ENCODE measurements around the gene NAB2.
"Not testable (repeated sequence)": the region's sequence is repeated elsewhere in the genome, so short reads cannot be mapped to it uniquely, and the experiment has no call there.

NAB2 gene

DNA sequence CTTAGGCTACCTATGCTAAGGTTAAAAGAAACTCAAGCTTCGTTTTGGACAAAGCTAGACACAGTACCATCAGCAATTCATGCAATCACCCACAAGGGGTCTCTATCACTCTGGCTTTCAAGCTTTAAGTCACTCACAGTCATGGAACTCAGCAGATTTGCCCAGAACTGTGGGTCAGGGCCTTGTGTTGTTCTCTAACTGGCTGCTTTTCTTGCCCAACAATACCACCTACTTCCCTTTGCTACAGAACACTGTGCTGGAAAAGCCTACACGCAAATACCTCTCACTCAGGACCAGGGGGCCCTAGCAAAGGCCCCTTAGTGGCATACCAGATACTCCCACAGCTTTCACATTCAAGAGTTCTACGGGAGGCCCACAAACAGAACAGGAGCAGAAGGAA, 19.4 kb upstream of the NAB2 start:
- peak; percentile 19 for DNase-seq

DNA sequence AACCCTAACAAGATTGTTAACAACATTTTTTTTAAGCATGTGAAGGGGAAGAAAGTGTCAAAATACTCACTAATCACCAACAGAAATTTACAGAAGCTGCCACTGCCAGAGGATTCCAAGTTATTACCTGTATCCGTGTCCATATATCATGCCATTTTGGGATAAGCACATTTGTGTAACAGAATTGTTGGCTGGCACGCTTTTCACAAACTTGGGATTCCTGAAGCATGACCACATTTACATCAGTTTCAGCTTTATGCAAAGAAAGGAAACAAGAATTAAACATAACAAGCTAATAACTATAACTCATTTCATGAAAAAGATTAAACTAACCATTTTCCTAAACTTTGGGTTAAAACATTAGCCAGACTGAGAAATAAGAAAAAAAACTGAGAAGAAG, 16.3 kb upstream of the NAB2 start:
- DNase-seq, result no peak

GRCh38 chr12:57073566-57074450, 15.1 kb upstream of the NAB2 start:
- DNase-seq, result not testable (repeated sequence)

GRCh38 chr12:57078519-57079404, 10.2 kb upstream of the NAB2 start, which contains the start of gene NEMP1:
Gene NEMP1 (minus strand): TSS chr12:57078791. CDS start chr12:57078745, 46 bp downstream.
- peak; percentile 100 for DNase-seq

DNA sequence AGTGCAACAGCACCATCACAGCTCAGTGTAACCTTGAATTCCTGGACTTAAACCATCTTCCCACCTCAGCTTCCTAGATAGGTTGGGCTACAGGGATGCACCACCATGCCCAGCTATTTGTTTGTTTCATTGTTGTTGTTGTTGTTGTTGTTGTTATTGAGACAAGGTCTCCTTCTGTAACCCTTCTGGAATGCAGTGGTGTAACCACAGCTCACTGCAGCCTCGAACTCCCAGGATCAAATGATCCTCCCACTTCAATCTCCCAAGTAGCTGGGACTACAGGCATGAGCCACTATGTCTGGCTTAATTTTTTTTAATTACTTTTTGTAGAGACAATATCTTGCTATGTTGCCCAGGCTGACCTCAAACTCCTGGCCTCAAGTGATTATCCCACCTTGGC, 9.1 kb upstream of the NAB2 start:
- DNase-seq, result no peak

- DNase-seq, result no peak
Observed at GRCh38 chr12:57080855-57081254, 8.1 kb upstream of the NAB2 start.

DNA sequence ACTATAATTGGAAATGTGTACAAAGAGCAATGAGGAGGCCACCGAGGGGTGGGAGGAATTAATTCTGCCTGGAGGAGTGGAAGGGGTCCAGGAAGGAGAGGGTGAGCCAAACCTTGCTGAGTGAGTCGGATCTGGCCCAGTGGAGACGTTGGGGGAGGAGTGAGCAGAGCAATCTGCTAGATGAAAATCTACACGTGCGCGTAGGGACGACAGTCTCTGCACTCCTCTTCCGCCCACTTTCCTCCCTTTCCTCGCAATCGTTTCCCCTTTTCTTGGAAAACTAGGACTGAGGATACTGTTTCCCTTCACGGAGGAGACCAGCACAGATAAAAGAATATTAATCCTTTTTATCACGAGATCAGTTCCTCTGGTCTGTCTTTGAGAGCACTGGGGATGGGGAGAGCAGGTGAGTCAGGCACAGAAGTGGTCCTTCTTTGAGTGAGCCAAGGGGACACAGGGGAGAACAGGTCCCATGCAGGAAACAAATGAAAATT, 2.9 kb upstream of the NAB2 start:
- DNase-seq, result no peak

GRCh38 chr12:57086493-57087009, 2.4 kb upstream of the NAB2 start:
- no peak for DNase-seq

- DNase-seq, result no peak
Observed at GRCh38 chr12:57087010-57087690, 1.8 kb upstream of the NAB2 start.

DNA sequence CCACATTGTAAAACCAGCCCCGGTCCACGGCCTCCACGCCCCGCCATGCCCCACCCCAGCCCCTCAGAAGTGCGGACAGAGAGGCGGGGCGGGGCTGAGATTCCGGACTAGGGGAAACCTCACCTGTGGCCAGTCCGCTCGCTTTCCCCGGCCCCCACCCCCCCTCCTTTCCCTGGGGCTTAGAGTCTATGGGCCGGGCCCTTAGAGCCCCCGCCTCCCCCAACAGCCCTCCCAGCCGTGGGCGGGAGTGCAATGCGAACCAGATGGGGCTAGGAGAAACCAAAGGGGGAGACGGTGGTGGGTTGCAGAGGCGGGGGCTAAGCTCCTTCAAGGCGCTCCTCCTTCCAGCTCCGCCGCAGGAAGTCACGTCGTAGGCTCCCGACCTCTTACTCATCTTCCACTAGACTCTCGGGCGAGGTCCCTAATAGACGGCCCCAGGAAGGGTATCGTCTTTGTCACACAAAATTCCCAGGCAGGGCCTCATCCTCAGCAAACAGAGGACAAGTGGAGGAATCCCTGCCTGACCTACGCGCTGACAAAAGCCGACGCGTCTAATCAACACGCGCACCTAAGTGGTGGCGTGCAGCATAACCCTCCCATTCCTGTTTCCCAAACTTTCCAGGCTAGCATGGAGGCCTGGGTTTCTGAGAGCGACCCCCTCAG, 1.1 kb upstream of the NAB2 start:
- no peak for DNase-seq

GRCh38 chr12:57089271-57090245, 644 bp downstream of the NAB2 start:
- DNase-seq, result no peak

DNA sequence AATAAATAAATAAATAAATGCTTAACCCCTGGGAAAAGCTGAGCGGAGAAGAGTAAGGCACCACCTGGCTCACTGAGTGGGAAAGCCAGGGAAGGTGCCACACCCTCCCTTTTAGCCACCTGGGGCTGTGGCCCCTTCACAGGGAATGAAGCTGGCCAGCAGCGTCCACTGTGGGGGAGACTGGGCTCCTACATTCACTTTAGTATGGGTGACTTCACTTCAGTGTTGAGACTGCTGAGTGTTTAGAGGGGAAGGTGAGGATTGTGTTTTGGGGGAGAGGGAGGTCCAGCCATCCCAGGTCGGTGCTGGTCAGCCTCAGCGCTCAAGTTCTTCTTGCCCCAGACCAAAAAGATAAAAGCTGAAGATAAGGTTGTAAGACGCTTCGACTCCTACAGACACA, 1.6 kb downstream of the NAB2 start:
- no peak for DNase-seq

DNA sequence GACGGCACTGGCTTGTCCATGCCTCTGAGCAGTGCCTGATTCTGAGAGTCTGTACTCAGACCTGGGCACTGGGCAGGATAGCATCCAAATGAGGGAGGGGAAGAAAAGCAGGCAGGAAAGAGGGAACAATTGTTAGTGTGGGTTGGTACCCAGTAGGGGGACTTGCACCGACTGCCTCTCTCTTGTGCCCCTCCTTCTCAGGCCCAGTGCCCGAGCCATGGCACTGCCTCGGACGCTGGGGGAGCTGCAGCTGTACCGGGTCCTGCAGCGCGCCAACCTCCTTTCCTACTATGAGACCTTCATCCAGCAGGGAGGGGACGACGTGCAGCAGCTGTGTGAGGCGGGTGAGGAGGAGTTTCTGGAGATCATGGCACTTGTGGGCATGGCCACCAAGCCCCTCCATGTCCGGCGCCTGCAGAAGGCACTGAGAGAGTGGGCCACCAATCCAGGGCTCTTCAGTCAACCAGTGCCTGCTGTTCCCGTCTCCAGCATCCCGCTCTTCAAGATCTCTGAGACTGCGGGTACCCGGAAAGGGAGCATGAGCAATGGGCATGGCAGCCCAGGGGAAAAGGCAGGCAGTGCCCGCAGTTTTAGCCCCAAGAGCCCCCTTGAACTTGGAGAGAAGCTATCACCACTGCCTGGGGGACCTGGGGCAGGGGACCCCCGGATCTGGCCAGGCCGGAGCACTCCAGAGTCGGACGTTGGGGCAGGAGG, 2.2 kb downstream of the NAB2 start:
- DNase-seq, result no peak

DNA sequence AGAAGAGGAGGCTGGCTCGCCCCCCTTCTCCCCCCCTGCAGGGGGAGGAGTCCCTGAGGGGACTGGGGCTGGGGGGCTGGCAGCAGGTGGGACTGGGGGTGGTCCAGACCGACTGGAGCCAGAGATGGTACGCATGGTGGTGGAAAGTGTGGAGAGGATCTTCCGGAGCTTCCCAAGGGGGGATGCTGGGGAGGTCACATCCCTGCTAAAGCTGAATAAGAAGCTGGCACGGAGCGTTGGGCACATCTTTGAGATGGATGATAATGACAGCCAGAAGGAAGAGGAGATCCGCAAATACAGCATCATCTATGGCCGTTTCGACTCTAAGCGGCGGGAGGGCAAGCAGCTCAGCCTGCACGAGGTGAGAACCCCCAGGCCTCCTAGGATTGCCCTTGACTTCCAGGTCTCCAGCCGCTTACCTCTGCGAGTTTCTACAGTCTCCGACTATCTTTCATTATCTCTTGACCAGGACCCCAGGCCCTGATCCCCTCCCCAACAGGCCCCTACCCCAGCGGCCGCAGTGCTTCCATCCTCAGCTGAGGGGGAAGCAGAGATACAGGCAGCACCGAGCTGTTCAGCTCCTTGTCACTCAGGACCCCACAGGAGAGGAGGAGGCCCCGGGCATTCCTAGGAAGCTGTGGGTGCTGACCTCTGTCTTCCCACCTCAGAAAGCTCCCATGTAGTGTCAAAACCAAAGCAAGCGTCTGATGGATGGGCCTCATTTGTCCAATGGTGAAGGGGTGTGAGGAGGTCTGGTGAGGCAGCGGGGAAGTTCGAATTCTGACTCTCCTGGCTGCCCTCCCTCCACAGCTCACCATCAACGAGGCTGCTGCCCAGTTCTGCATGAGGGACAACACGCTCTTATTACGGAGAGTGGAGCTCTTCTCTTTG, 3.0 kb downstream of the NAB2 start:
- DNase-seq, result no peak

- DNase-seq, result no peak
Observed at GRCh38 chr12:57092529-57092862, 3.6 kb downstream of the NAB2 start.

DNA sequence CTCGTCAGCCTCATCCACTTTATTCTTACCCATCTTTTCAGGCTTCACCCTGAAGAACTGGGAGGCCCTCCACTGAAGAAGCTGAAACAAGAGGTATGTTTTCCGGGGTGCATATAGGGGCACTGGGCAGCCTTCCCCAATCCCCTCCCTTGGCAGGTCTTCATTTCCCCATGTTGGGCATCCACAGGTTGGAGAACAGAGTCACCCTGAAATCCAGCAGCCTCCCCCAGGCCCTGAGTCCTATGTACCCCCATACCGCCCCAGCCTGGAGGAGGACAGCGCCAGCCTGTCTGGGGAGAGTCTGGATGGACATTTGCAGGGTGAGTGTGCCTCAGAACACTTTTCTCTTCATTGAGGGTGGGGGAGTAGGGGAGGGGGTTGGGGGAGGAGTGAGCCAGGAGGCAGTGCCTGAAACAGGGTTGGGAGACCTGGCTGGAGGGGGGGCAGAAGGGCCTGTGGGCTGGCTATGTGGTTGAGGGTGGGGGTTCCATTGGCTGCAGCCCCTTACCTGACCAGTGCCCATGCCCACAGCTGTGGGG, 4.0 kb downstream of the NAB2 start:
- no peak for DNase-seq

- DNase-seq, result no peak
Observed at GRCh38 chr12:57093415-57094207, 4.7 kb downstream of the NAB2 start.

Data from NCI-H187 treated with DMSO at 0.1 percent for 48 hours (cell line).